ENCODE data around the gene SELENOV.
A peak's percentile ranks its signal among the peaks of the same experiment; 100 is the strongest.
"Not testable (repeated sequence)": the region's sequence is repeated elsewhere in the genome, so short reads cannot be mapped to it uniquely, and the experiment has no call there.

The SELENOV gene, protein sequence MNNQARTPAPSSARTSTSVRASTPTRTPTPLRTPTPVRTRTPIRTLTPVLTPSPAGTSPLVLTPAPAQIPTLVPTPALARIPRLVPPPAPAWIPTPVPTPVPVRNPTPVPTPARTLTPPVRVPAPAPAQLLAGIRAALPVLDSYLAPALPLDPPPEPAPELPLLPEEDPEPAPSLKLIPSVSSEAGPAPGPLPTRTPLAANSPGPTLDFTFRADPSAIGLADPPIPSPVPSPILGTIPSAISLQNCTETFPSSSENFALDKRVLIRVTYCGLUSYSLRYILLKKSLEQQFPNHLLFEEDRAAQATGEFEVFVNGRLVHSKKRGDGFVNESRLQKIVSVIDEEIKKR

DNA sequence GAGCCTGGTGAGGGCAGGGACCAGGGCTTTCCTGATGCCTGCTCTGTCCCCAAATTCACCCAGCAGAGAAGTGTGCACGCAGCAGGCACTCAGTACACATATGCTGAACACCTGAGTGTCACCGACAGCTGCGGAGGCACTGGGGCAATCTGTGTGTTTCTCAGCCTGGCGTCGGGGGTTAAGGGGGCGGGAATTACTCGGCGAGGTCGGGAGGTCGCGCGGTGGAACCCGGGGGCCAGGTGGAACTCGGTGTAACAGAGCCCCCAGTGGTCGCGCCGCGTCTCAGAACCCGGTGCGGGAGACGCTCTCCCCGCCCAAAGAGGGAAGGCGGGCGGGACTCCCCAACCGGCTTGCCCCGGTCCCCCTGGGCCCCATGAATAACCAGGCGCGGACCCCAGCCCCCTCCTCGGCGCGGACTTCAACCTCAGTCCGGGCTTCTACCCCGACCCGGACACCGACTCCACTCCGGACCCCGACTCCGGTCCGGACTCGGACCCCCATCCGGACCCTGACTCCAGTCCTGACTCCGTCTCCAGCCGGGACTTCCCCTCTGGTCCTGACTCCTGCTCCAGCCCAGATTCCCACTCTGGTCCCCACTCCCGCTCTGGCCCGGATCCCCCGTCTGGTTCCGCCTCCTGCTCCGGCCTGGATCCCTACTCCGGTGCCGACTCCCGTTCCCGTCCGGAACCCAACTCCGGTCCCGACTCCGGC, at the start of gene SELENOV:
Gene SELENOV (plus strand): TSS at position 300 of the 711 bp plus-strand sequence. CDS start 74 bp downstream, at position 374.
- peak; percentile 10 for DNase-seq

DNA sequence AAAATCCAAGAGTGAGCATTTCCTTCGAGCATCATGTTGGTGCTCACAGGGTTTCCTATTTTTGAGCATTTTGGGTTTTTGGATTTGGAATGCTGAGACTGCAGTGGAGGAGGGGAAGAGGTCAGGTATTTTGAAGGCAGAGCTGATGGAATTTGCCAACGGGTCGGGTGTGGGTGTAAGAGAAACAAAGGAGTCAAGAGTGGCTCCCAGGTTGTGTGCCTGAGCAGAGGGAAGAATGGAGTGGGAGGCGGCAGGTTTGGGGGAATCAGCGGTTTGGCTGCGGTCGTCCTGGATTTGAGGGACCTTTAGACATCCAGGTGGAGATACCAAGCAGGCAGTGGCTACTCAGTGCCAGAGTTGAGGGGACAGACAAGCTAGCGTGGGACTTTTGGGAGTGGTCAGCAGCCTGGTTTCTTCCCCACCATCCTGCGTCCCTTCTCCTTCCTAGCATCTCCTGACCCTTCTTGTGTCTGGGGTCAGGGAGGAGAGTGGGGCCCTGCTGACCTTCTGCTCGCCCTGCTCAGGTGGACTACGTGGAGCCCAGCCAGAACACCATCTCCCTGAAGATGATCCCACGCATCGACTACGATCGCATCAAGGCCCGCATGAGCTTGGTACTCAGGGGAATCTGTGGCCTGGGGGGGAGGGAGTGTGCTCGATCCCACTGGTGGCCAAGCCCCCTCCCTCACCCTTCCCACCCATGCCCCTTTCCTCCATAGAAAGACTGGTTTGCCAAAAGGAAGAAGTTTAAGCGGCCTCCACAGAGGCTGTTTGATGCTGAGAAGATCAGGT, 48.8 kb upstream of the SELENOV start:
- DNase-seq: no peak

DNA sequence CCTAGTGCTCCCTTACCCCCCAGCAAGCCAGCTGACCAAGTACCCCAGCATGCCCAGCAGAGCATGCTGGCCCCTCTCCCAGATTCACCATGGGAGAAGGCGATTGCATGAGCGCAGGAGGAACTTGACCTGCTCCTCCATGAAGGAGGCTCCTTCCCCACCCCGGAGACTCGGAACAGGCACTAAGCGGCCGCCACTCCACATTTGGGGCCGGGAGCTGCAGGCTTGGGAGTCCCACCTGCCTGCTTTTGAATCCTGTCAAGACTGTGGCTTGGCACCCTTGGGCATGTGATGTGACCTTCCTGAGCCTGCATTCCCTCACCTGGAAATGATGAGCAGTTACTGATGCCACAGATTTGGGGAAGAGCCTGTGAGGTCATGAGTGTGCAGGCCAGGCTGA, 47.0 kb upstream of the SELENOV start:
- no peak for DNase-seq

DNA sequence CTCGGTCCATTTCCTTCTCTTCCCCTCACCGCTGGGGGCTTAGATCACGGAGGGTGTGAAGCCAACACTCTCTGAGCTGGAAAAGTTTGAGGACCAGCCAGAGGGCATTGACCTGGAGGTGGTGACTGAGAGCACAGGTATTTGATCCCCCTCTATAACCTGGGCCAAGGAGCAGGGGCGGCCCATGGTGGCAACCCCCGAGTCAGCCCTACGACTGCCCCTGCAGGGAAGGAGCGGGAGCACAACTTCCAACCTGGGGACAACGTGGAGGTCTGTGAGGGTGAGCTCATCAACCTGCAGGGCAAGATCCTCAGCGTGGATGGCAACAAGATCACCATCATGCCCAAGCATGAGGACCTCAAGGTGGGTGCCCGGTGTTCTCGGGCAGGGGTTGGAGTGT, 45.9 kb upstream of the SELENOV start:
- no peak for DNase-seq

DNA sequence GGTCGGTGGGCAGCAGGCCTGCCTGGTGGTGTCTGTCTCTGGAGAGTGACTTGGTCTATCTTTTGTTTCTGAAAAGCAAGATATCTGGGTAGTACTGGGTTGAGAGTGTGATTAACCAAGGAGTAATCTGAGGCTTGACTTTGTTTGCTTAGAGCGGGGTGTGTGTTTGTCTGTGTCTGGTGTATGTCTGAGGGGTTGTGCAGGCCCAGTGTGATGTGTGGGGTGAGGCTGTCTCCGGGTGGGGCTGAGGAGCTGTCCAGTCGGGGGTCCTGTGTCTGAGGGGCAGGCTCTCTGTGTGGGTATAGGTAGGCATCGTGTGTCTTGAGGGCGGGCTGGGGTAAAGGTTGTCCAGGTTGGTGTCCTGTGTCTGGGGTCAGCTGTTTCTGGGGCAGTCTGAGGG, 45.4 kb upstream of the SELENOV start:
- DNase-seq: no peak

DNA sequence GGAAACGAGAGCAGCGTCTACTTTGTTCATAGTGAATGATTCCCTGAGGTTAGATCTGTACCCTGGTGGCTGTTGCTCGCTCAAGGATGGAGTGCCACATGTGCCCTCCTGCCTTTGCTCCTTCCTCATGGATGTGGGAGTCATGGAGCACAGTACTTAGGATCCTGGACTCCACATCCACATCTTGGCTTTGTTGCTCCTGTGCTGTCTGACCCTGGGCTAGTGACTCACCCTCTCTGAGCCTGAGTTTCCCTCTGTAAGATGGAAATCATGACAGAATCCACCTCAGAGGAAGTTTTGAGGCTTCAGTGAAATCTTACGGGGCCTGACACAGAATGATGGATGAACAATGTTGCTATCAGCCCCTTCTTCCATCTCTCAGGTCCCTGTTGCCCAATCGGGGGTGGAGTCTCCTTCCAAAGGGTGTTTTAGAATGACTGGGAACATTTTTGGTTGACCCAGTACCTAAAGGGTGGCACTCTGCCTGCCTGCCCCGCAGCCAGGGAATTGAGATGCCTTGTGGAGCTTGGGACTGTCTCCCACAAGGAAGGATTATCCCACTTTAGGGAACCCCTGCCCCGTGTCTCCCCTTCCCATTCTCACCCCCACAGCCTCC, 44.1 kb upstream of the SELENOV start:
- no peak for DNase-seq

DNA sequence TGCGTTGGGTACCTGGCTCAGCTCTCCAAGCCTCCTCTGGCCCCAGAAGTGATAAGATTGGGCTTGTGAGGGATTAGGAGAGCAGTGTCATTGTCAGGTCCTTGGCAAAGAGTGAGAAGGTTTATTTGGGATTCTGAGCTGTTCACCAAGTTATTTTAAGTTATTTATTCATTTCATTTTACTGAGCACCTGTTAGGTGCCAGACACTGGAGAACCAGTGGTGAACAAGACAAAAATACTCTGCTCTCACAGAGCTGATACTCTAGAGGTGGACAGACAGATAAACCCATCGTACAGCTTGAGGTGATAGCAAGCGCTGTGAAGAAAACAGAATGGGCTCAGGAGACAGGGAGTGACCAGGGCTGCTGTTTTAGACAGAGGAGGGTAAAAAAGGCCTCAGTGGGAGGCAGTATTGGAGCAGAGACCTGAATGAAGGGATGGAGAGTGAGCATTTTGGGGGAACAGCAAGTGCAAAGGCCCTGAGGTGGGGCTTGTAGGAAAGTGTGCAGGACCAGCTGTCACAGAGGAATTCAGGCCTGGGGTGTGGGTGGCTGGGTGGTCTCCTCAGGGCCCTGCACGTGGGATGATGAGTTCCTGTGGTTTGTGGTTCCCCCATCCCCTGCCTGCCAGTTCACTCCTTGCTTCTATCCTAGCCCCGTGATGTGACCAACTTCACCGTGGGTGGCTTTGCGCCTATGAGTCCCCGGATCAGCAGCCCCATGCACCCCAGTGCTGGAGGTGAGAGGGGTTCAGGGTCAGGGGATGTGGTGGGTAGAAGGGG, 43.0 kb upstream of the SELENOV start:
- no peak for DNase-seq

DNA sequence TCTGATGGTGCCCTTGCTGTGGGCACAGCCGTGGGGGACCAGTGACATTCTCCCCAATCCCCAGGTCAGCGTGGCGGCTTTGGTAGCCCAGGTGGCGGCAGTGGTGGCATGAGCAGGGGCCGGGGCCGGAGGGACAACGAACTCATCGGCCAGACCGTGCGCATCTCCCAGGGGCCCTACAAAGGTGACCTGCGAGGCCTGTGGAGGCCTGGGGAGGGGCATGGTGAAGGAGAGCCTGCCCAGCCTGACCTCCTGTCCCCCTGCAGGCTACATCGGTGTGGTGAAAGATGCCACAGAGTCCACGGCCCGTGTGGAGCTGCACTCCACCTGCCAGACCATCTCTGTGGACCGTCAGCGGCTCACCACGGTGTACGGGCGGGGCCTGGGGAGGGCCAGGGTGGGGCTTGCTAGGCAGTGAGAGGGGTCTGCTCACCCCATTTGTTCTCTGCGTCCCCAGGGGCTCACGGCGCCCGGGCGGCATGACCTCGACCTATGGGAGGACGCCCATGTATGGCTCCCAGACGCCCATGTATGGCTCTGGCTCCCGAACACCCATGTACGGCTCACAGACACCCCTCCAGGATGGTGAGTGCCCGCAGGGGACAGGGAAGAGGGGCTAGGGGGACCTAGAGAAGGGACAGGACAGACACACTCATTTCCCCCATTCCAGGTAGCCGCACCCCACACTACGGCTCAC, 42.0 kb upstream of the SELENOV start:
- DNase-seq: no peak

DNA sequence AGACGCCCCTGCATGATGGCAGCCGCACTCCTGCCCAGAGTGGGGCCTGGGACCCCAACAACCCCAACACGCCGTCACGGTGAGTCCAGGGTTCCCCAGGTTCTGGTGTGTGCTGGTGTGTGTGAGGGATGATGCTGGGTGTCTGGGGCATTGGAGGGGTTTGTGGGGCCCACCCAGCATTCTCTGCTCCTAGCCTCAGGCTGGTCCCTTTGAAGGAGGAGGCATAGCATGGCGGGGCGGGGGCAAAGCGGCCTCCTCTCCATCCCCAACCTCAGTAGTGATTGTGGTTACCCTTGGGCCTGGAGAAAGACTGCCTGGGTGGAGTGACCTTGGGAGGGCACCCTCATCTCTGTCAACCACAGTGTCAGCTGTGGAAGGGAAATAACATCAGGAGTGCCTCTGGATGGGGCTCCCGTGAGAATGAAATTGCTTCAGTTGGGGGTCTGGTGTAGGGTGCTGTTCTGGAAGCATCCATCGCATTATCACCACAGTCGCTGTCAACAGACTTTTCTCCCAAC, 41.4 kb upstream of the SELENOV start:
- DNase-seq: no peak

DNA sequence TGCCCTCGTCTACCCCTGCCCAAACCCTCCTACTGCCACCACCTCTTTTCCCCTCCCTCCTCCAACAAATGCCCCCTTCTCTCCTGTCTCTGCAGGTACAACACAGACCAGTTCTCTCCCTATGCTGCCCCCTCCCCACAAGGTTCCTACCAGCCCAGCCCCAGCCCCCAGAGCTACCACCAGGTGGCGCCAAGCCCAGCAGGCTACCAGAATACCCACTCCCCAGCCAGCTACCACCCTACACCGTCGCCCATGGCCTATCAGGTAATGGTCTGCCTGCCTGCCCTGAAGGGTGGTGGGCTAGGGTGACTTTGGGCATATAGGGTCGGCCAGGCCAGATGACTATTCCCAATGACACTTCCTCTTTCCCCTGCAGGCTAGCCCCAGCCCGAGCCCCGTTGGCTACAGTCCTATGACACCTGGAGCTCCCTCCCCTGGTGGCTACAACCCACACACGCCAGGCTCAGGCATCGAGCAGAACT, 40.8 kb upstream of the SELENOV start:
- DNase-seq: peak; percentile 43

DNA sequence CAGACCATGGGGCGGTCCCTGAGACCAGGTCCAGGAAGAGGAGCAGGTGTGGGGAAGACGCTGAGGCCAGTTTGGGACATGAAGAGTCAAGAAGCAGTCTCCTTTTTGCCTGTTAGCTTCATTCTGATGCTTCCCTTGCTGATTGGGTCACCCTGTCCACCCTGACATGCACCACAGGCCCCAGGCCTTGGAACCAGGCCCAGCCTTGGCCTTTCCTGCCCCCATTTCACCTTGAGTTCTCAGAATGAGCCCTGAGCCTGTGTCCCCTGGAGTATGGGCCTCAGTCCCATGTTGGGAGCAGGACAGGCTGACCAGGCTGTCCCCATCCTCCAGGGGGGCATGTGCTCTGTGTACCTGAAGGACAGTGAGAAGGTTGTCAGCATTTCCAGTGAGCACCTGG, 39.2 kb upstream of the SELENOV start:
- no peak for DNase-seq

DNA sequence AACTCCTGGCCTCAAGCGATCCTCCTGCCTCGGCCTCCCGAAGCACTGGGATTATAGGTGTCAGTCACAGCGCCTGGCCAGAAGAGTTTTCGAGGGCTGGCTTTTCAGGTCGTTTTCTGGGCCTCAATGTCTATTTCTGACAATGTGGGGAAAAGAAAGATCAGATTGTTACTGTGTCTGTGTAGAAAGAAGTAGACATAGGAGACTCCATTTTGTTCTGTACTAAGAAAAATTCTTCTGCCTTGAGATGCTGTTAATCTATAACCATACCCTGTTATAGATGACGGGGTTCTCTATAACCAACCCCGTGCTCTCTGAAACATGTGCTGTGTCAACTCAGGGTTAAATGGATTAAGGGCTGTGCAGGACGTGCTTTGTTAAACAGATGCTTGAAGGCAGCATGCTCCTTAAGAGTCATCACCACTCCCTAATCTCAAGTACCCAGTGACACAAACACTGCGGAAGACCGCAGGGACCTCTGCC, 35.6 kb upstream of the SELENOV start:
- not testable (repeated sequence) for DNase-seq

DNA sequence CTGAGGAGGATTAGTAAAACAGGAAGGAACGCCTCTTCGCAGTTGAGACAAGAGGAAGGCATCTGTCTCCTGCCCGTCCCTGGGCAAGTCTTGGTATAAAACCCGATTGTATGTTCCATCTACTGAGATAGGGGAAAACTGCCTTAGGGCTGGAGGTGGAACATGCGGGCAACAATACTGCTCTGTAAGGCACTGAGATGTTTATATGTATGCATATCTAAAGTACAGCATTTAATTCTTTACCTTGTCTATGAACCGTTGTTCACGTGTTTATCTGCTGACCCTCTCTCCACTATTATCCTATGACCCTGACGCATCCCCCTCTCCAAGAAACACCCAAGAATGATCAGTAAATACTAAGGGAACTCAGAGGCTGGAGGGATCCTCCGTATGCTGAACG, 35.0 kb upstream of the SELENOV start:
- no peak for DNase-seq

DNA sequence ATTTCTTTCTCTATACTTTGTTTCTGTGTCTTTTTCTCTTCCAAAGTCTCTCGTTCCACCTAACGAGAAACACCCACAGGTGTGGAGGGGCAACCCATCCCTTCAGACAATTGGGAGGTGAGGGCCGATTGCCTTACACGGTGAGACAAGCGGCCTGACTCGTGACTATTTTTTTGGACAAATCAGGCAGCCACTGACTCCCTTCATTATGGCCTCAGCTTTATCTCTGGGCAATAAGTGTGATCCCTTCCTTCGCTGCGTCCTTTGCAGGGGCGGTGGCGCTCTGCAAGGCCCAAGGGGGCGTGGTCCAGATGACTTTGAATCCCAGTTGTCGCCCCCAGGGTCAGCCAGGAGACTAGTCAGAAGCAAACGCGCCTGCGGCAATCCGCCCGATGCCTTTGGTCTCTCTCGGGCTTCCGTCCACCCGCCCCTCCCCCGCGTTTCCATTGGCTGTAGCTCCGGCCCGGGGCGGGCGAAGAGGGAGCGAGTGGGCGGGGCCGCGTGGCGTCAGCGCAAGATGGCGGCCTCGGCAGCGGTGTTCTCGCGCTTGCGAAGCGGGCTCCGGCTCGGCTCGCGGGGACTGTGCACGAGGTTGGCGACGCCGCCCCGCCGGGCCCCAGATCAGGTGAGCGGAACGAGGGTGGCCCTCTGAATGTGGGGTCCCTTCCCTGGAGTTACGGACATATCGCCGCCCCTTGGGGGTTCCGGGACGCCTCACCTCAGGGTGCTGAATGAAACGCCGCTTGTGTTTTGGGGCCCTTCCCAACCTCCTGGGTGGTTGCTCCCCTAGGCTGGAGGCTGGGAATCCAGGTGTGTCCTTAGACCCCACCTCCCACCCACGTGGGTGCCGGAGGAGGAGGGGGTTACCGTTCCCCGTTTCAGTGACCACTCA, 34.4 kb upstream of the SELENOV start, which contains the start of gene TIMM50:
Gene TIMM50 (plus strand): TSS at position 502 of the 892 bp plus-strand sequence. CDS start 16 bp downstream, at position 518.
- DNase-seq: peak; percentile 95

DNA sequence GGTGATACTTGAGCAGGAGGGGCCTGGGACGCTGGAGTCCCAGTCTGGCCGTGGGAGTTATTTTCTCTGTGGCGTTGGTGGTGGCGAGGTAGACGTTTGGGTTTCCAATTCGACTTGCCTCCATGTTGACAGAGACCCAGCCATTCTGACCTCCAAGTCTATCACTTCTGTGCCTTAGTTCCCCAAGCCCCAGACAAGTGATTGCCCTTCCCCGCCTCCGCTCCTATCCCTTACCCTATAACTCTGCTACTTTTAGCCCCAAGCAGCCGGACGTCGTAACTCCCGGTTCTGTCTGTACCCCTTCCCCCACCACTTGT, 33.8 kb upstream of the SELENOV start:
- DNase-seq: no peak

DNA sequence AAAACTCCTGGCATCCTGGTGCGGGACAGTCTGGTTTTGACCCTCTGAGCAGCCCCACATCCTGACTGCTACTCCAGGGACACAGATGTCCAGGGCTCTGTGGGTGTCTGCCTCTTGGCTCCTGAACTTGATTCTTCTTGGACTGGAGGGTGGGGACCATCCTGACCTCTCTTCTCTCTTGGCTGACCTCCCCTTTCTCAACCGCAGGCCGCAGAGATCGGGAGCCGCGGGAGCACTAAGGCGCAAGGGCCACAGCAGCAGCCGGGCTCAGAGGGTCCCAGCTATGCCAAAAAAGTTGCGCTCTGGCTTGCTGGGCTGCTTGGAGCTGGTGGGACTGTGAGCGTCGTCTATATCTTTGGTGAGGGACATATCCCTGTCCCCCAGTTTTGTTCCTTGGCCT, 33.3 kb upstream of the SELENOV start:
- no peak for DNase-seq

DNA sequence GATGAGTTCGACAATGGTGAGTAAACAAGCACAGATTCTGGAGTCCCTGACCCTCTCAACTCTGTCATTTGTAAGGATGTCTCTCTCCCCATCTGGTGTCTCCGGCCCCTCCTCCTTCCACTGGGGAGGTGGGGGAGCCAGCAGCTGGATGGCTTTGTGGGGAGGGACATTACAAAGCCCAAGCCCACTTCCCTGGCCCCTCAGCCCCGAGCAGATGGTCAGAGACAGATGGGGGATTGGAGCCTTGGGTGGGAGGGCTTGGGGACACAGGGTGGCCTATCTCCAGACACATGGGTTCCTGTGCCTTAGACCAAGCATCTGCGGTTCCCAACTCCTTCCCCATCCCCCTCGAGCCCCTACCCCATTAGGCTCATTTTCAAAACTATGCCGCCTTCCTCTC, 31.8 kb upstream of the SELENOV start:
- DNase-seq: no peak

DNA sequence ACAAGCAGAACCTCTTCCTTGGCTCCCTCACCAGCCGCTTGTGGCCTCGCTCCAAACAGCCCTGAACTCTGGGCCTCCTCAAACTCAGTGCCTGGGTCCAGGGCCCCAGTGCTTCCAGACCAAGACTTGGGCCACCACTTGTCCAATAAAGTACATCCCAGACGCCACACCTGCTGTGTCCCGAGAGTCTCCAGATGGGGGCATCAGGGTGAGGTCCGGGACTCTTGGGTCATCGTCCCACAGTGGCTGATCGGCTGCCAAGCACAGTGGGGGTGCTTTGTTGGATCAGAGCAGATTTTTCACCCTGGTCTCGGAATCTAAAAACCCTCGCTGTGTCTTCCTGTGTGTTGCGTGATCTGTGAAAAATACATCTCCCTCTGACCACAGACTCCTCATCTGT, 25.2 kb upstream of the SELENOV start:
- no peak for DNase-seq

DNA sequence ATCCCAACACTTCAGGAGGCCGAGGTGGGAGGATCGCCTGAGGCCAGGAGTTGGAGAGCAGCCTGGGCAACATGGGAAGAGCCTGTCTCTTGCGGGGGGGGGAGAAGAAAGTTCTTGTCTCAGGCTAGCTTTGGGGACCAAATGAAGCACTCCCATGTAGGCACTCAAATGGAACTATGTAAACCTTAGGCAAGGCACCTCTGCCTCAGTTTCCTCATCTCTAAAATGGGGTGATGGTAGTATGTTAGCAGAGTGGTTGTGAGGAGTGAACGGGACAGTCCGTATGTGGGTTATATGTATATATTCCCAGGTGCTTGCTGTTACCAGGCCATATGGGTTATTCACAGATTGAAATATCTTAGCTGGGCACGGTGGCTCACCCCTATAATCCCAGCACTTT, 22.7 kb upstream of the SELENOV start:
- DNase-seq: no peak

DNA sequence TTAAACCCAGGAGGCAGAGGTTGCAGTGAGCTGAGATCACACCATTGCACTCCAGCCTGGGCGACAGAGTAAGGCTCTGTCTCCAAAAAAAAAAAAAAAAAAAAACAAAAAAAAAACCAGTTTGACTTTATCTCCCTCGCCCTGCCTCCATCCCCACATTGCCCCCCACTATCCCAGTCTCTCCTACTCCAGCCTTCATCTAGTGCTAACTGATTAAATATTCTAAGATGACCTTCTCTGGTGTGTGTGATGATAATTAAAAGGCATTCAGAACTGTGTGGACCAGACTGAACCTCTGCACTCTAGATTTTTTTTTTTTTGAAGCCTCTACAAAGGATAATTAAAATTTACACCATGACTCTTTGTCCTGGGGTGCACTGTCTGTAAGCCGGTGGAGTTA, 22.2 kb upstream of the SELENOV start:
- DNase-seq: no peak
